Upper lobe of left lung (tissue), 6 donors: ENCODE results near the gene PRIMPOL. TPM values are rescaled to one million over a fixed set of nuclear protein-coding genes. Genes with fewer than 3 reads are reported as not detected.
A peak's percentile ranks its signal among the peaks of the same experiment; 100 is the strongest.

Experiments
- ATAC-seq, 2 donors: fragments of 200-7000 bp; cut with Tn5 transposase; one replicate each; pipeline ENCODE4 v1.9.1; 2022; ENCODE audit warnings: mild to moderate bottlenecking in 2 of 2, moderate library complexity in 2 of 2; ENCODE audit not compliant: low FRiP score in 2 of 2
- DNase-seq, 2 donors: peaks; one replicate each; pipeline ENCODE4 v3.0.0-alpha.2; 2019 to 2020
- H3K27ac ChIP-seq, 4 donors: fragments of 200-600 bp; sonication (generic); one replicate each; pipeline ENCODE4 v1.5.1; 2016 to 2019
- H3K27me3 ChIP-seq, 4 donors: fragments of 200-600 bp; sonication (generic); one replicate each; pipeline ENCODE4 v1.5.1; 2017 to 2019
- H3K36me3 ChIP-seq, 4 donors: fragments of 200-600 bp; sonication (generic); one replicate each; pipeline ENCODE4 v1.5.1; 2016 to 2019
- H3K4me1 ChIP-seq, 4 donors: fragments of 200-600 bp; sonication (generic); one replicate each; pipeline ENCODE4 v1.5.1; 2018 to 2019
- H3K4me3 ChIP-seq, 4 donors: fragments of 200-600 bp; sonication (generic); one replicate each; pipeline ENCODE4 v1.5.1; 2017 to 2019; ENCODE audit warnings: mild to moderate bottlenecking in 2 of 4, moderate library complexity in 1 of 4
- H3K9me3 ChIP-seq, 4 donors: fragments of 200-600 bp; sonication (generic); one replicate each; pipeline ENCODE4 v1.5.1; 2018 to 2019
- EP300 ChIP-seq, 4 donors: sonication (generic); formaldehyde crosslinking; IDR thresholded peaks; one replicate each; pipeline ENCODE4 v1.5.1; 2017; ENCODE audit warnings: antibody characterized with exemption in 4 of 4, control low read depth in 2 of 4
- POLR2A ChIP-seq, 4 donors: fragments of 450-650 bp; IDR thresholded peaks; one replicate each; pipeline ENCODE4 v1.5.1; 2016 to 2017; ENCODE audit warnings: antibody characterized with exemption in 4 of 4, mild to moderate bottlenecking in 2 of 4
- POLR2AphosphoS5 ChIP-seq, 2 donors: sonication (generic); formaldehyde crosslinking; IDR thresholded peaks; one replicate each; pipeline ENCODE4 v1.5.1; 2017; ENCODE audit warnings: antibody characterized with exemption in 2 of 2
- WGBS, 2 donors: methylation state at CpG; one replicate each; pipeline ENCODE4 v1.1.5; 2017 to 2018; 5-methylcytosine and 5-hydroxymethylcytosine counted together
- total RNA-seq, 6 donors: library from RNA; depleted of rRNA in 4 of 6; stranded (reverse); fragments of >200 nt in 4 of 6; gene quantifications; one replicate each; pipeline versions ENCODE4 v1.1.0 to v1.2.1, GENCODE V29; 2016 to 2021
- TF ChIP-seq, protein P1 (sequence below), 6 experiments: fragments of 450-650 bp in 4 of 6; fragments of 200-600 bp in 2 of 6; sonication (generic) in 2 of 6; IDR thresholded peaks; one replicate each; pipeline ENCODE4 v1.5.1; 2016 to 2019; ENCODE audit warnings: antibody characterized with exemption in 6 of 6
- donor health status: DM: no; HTN: no; CAD: no; lungs with moderate emphysema.
- donor health status: DM: no; HTN: yes; CAD: no; lungs with severe emphysema.

PRIMPOL gene
- total RNA-seq, 6 donors from 2014 or later, result 7.0 to 21.0 (median 13.3) TPM

GRCh38 chr4:184668511-184669114 is 19.1 kb downstream of the PRIMPOL start:
- DNase-seq (no peak), ATAC-seq (no peak)
- Histone ChIP-seq H3K4me1 (peaks cover 0 to 12% (median 6%) of the 10 kb centered on the region in 4 donors), H3K4me3 (no peak overlapping the region), H3K27ac (peak overlapping the region in 3 of 4 donors; percentile 28 to 70 (median 67)), H3K9me3 (no peaks in the 10 kb centered on the region), H3K27me3 (no peaks in the 10 kb centered on the region), H3K36me3 (peaks cover 0 to 49% (median 19%) of the 10 kb centered on the region in 4 donors)
- 75 to 81% methylated on average over 9 of the region's 9 CpGs for WGBS, 2 donors
- TF ChIP-seq EP300 (IDR thresholded peaks at IDR 0.05), result no peak
- TF ChIP-seq, protein P1, sequence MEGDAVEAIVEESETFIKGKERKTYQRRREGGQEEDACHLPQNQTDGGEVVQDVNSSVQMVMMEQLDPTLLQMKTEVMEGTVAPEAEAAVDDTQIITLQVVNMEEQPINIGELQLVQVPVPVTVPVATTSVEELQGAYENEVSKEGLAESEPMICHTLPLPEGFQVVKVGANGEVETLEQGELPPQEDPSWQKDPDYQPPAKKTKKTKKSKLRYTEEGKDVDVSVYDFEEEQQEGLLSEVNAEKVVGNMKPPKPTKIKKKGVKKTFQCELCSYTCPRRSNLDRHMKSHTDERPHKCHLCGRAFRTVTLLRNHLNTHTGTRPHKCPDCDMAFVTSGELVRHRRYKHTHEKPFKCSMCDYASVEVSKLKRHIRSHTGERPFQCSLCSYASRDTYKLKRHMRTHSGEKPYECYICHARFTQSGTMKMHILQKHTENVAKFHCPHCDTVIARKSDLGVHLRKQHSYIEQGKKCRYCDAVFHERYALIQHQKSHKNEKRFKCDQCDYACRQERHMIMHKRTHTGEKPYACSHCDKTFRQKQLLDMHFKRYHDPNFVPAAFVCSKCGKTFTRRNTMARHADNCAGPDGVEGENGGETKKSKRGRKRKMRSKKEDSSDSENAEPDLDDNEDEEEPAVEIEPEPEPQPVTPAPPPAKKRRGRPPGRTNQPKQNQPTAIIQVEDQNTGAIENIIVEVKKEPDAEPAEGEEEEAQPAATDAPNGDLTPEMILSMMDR (IDR thresholded peaks at IDR 0.05), result no peak
- TF ChIP-seq POLR2A (IDR thresholded peaks at IDR 0.05), result no peak
- TF ChIP-seq POLR2AphosphoS5 (IDR thresholded peaks at IDR 0.05), result no peak

- H3K9me3 ChIP-seq, result no peaks in the 10 kb centered on the region
- TF ChIP-seq EP300 (IDR thresholded peaks at IDR 0.05) (no peak), POLR2AphosphoS5 (IDR thresholded peaks at IDR 0.05) (no peak), POLR2A (IDR thresholded peaks at IDR 0.05) (no peak)
- TF ChIP-seq, protein P1 (IDR thresholded peaks at IDR 0.05), result no peak
- H3K27me3 ChIP-seq, result no peaks in the 10 kb centered on the region
- 88 to 92% methylated on average over 7 of the region's 7 CpGs for WGBS, 2 donors
- H3K4me3 ChIP-seq, result no peak overlapping the region
- ATAC-seq (no peak), DNase-seq (no peak)
- peaks cover 0 to 53% (median 20%) of the 10 kb centered on the region in 4 donors for H3K36me3 ChIP-seq
- H3K4me1 ChIP-seq, result peaks cover 0 to 12% (median 6%) of the 10 kb centered on the region in 4 donors
- peak overlapping the region in 3 of 4 donors; percentile 28 to 52 (median 47) for H3K27ac ChIP-seq
Measured at GRCh38 chr4:184669251-184669650, 19.7 kb downstream of the PRIMPOL start.

- Histone ChIP-seq H3K27me3 (no peaks in the 10 kb centered on the region), H3K27ac (no peak overlapping the region), H3K9me3 (no peaks in the 10 kb centered on the region), H3K4me3 (no peak overlapping the region), H3K4me1 (peaks cover 0 to 12% (median 6%) of the 10 kb centered on the region in 4 donors), H3K36me3 (peaks cover 0 to 55% (median 19%) of the 10 kb centered on the region in 4 donors)
- no peak for DNase-seq
- ATAC-seq, result no peak
- TF ChIP-seq EP300 (IDR thresholded peaks at IDR 0.05) (no peak), POLR2AphosphoS5 (IDR thresholded peaks at IDR 0.05) (no peak), POLR2A (IDR thresholded peaks at IDR 0.05) (no peak)
- TF ChIP-seq, protein P1 (IDR thresholded peaks at IDR 0.05), result no peak
- 79 to 87% methylated on average over 9 of the region's 9 CpGs for WGBS, 2 donors
Measured at GRCh38 chr4:184671101-184671500, 21.6 kb downstream of the PRIMPOL start.

GRCh38 chr4:184672741-184673140 is 23.2 kb downstream of the PRIMPOL start:
- Histone ChIP-seq H3K27ac (no peak overlapping the region), H3K4me3 (no peak overlapping the region), H3K9me3 (no peaks in the 10 kb centered on the region), H3K4me1 (peaks cover 0 to 12% (median 6%) of the 10 kb centered on the region in 4 donors), H3K27me3 (no peaks in the 10 kb centered on the region), H3K36me3 (peaks cover 0 to 45% (median 16%) of the 10 kb centered on the region in 4 donors)
- DNase-seq, result no peak
- ATAC-seq, result no peak
- 86 to 93% methylated on average over 6 of the region's 6 CpGs for WGBS, 2 donors
- TF ChIP-seq POLR2A (IDR thresholded peaks at IDR 0.05) (no peak), EP300 (IDR thresholded peaks at IDR 0.05) (no peak), POLR2AphosphoS5 (IDR thresholded peaks at IDR 0.05) (no peak)
- TF ChIP-seq, protein P1 (IDR thresholded peaks at IDR 0.05), result no peak

DNA sequence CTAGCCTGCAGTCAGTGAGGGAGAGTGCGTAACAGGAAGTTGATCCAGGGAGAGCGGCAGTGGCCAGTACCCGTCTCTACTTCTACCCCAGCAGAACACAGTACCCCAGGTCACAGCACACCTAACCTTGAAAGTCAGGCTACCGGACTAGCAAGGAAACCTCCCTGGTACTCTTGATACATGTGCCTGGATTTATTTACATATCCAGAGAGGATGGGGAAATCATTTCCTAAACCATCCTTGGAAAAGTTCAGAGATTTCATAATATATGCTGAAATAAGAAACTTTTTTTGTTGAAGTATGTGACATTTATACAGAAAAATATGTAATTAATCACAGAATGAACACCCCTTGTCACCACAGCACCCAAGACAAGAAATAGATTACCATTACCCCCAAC is 24.5 kb downstream of the PRIMPOL start:
- no peaks in the 10 kb centered on the region for H3K9me3 ChIP-seq
- no peak for TF ChIP-seq EP300 (IDR thresholded peaks at IDR 0.05)
- TF ChIP-seq, protein P1 (IDR thresholded peaks at IDR 0.05), result no peak
- no peak for TF ChIP-seq POLR2AphosphoS5 (IDR thresholded peaks at IDR 0.05)
- no peak for TF ChIP-seq POLR2A (IDR thresholded peaks at IDR 0.05)
- WGBS, 2 donors, result 90 to 94% methylated on average over 4 of the region's 4 CpGs
- DNase-seq, result no peak
- no peaks in the 10 kb centered on the region for H3K27me3 ChIP-seq
- H3K4me1 ChIP-seq, result peaks cover 0 to 1% (median under 1%) of the 10 kb centered on the region in 4 donors
- peaks cover 0 to 36% (median 12%) of the 10 kb centered on the region in 4 donors for H3K36me3 ChIP-seq
- no peak overlapping the region for H3K4me3 ChIP-seq
- H3K27ac ChIP-seq, result no peak overlapping the region
- ATAC-seq, result no peak
